SK-N-SH treated with all-trans-retinoic acid at 6 μM for 48 hours (cell line): ENCODE data around the gene PP2D1.

Source experiments
- ARNTL ChIP-seq: fragments of 450-650 bp; formaldehyde crosslinking; IDR thresholded peaks from 2 replicates; pipeline ENCODE4 v1.5.0; 2020; ENCODE audit warnings: low read depth, mild to moderate bottlenecking, moderate library complexity, borderline replicate concordance
- BACH2 ChIP-seq: fragments of 250-450 bp; sonication (Bioruptor Pico); IDR thresholded peaks from 2 replicates; pipeline ENCODE4 v1.9.0; 2021; ENCODE audit warnings: mild to moderate bottlenecking, borderline replicate concordance
- GLIS3 ChIP-seq: fragments of 250-450 bp; sonication (Bioruptor Pico); IDR thresholded peaks from 2 replicates; pipeline ENCODE4 v1.5.0; 2020; ENCODE audit warnings: mild to moderate bottlenecking, moderate library complexity
- OSR1 ChIP-seq: fragments of 250-450 bp; sonication (Bioruptor Pico); IDR thresholded peaks from 2 replicates; pipeline ENCODE4 v1.8.0; 2022; ENCODE audit warnings: moderate library complexity, mild to moderate bottlenecking, inconsistent platforms
- RARB ChIP-seq: fragments of 250-450 bp; sonication (Bioruptor Pico); IDR thresholded peaks from 2 replicates; pipeline ENCODE4 v1.8.0; 2021; ENCODE audit warnings: mild to moderate bottlenecking, moderate library complexity
- TOX ChIP-seq: fragments of 250-450 bp; sonication (Bioruptor Pico); IDR thresholded peaks from 2 replicates; pipeline ENCODE4 v1.8.0; 2021; ENCODE audit warnings: mild to moderate bottlenecking, moderate library complexity, borderline replicate concordance
- ZC3H10 ChIP-seq: fragments of 250-450 bp; sonication (Bioruptor Pico); IDR thresholded peaks from 2 replicates; pipeline ENCODE4 v1.5.1; 2021; ENCODE audit warnings: mild to moderate bottlenecking, moderate library complexity
- ZFP30 ChIP-seq: fragments of 450-650 bp; formaldehyde crosslinking; IDR thresholded peaks from 2 replicates; pipeline ENCODE4 v1.5.0; 2022; ENCODE audit warnings: mild to moderate bottlenecking, moderate library complexity
- TF ChIP-seq, protein P1 (sequence below): fragments of 250-450 bp; sonication (Bioruptor Pico); IDR thresholded peaks from 2 replicates; pipeline ENCODE4 v1.8.0; 2021; ENCODE audit warnings: low read depth, mild to moderate bottlenecking, moderate library complexity, borderline replicate concordance
- TF ChIP-seq, protein P2 (sequence below): fragments of 250-450 bp; sonication (Bioruptor Pico); IDR thresholded peaks from 2 replicates; pipeline ENCODE4 v1.8.0; 2020; ENCODE audit warnings: mild to moderate bottlenecking, moderate library complexity, borderline replicate concordance
- TF ChIP-seq, protein P3 (sequence below): fragments of 250-450 bp; sonication (Bioruptor Pico); IDR thresholded peaks from 2 replicates; pipeline ENCODE4 v1.5.1; 2021; ENCODE audit warnings: mild to moderate bottlenecking, moderate library complexity
- TF ChIP-seq, protein P4 (sequence below): fragments of 250-450 bp; sonication (Bioruptor Pico); IDR thresholded peaks from 2 replicates; pipeline ENCODE4 v1.5.0; 2020; ENCODE audit warnings: mild to moderate bottlenecking, moderate library complexity
- TF ChIP-seq, protein P5 (sequence below): fragments of 250-450 bp; sonication (Bioruptor Pico); IDR thresholded peaks from 2 replicates; pipeline ENCODE4 v1.5.1; 2020; ENCODE audit warnings: low read depth, mild to moderate bottlenecking, moderate library complexity

DNA sequence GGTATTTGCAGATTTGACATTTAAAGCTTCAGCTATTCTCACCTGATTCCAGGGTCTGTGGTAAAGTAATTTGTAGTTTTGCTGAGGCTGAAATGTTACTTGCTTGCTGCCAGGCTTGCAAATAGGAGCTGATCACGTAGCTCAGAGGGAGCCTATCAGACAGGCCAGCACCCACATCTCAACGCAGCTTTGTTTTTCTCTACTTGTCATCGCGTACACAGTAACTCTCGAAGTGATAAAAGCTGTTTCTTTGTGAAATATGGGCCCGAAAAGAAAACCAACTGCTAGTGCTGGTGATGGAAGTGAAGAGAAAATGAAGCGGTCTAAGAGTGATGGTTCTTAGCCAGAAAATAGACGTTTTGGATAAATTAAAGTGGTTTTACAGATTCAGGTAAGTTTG lies 41.7 kb downstream of the PP2D1 start:
- TF ChIP-seq, protein P1, sequence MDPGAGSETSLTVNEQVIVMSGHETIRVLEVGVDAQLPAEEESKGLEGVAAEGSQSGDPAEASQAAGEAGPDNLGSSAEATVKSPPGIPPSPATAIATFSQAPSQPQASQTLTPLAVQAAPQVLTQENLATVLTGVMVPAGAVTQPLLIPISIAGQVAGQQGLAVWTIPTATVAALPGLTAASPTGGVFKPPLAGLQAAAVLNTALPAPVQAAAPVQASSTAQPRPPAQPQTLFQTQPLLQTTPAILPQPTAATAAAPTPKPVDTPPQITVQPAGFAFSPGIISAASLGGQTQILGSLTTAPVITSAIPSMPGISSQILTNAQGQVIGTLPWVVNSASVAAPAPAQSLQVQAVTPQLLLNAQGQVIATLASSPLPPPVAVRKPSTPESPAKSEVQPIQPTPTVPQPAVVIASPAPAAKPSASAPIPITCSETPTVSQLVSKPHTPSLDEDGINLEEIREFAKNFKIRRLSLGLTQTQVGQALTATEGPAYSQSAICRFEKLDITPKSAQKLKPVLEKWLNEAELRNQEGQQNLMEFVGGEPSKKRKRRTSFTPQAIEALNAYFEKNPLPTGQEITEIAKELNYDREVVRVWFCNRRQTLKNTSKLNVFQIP = no peak
- TF ChIP-seq ZC3H10 (CRISPR knock-in tag) (no peak), RARB (CRISPR knock-in tag) (no peak), OSR1 (no peak), ZFP30 (no peak), GLIS3 (CRISPR knock-in tag) (no peak), BACH2 (CRISPR knock-in tag) (no peak), ARNTL (CRISPR knock-in tag) (no peak), TOX (CRISPR knock-in tag) (no peak)
- TF ChIP-seq, protein P2, sequence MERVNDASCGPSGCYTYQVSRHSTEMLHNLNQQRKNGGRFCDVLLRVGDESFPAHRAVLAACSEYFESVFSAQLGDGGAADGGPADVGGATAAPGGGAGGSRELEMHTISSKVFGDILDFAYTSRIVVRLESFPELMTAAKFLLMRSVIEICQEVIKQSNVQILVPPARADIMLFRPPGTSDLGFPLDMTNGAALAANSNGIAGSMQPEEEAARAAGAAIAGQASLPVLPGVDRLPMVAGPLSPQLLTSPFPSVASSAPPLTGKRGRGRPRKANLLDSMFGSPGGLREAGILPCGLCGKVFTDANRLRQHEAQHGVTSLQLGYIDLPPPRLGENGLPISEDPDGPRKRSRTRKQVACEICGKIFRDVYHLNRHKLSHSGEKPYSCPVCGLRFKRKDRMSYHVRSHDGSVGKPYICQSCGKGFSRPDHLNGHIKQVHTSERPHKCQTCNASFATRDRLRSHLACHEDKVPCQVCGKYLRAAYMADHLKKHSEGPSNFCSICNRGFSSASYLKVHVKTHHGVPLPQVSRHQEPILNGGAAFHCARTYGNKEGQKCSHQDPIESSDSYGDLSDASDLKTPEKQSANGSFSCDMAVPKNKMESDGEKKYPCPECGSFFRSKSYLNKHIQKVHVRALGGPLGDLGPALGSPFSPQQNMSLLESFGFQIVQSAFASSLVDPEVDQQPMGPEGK = no peak
- TF ChIP-seq, protein P3, sequence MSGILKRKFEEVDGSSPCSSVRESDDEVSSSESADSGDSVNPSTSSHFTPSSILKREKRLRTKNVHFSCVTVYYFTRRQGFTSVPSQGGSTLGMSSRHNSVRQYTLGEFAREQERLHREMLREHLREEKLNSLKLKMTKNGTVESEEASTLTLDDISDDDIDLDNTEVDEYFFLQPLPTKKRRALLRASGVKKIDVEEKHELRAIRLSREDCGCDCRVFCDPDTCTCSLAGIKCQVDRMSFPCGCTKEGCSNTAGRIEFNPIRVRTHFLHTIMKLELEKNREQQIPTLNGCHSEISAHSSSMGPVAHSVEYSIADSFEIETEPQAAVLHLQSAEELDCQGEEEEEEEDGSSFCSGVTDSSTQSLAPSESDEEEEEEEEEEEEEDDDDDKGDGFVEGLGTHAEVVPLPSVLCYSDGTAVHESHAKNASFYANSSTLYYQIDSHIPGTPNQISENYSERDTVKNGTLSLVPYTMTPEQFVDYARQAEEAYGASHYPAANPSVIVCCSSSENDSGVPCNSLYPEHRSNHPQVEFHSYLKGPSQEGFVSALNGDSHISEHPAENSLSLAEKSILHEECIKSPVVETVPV (CRISPR knock-in tag) = no peak
- TF ChIP-seq, protein P4, sequence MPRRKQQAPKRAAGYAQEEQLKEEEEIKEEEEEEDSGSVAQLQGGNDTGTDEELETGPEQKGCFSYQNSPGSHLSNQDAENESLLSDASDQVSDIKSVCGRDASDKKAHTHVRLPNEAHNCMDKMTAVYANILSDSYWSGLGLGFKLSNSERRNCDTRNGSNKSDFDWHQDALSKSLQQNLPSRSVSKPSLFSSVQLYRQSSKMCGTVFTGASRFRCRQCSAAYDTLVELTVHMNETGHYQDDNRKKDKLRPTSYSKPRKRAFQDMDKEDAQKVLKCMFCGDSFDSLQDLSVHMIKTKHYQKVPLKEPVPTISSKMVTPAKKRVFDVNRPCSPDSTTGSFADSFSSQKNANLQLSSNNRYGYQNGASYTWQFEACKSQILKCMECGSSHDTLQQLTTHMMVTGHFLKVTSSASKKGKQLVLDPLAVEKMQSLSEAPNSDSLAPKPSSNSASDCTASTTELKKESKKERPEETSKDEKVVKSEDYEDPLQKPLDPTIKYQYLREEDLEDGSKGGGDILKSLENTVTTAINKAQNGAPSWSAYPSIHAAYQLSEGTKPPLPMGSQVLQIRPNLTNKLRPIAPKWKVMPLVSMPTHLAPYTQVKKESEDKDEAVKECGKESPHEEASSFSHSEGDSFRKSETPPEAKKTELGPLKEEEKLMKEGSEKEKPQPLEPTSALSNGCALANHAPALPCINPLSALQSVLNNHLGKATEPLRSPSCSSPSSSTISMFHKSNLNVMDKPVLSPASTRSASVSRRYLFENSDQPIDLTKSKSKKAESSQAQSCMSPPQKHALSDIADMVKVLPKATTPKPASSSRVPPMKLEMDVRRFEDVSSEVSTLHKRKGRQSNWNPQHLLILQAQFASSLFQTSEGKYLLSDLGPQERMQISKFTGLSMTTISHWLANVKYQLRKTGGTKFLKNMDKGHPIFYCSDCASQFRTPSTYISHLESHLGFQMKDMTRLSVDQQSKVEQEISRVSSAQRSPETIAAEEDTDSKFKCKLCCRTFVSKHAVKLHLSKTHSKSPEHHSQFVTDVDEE (CRISPR knock-in tag) = no peak
- TF ChIP-seq, protein P5, sequence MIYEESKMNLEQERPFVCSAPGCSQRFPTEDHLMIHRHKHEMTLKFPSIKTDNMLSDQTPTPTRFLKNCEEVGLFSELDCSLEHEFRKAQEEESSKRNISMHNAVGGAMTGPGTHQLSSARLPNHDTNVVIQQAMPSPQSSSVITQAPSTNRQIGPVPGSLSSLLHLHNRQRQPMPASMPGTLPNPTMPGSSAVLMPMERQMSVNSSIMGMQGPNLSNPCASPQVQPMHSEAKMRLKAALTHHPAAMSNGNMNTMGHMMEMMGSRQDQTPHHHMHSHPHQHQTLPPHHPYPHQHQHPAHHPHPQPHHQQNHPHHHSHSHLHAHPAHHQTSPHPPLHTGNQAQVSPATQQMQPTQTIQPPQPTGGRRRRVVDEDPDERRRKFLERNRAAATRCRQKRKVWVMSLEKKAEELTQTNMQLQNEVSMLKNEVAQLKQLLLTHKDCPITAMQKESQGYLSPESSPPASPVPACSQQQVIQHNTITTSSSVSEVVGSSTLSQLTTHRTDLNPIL (CRISPR knock-in tag) = no peak
